ENCODE measurements around the gene BACH1.

The BACH1 gene

GRCh38 chr21:29330797-29331196, 32.1 kb downstream of the BACH1 start:
- no peak overlapping the region for H3K9ac ChIP-seq (ENCODE audit: low read length)
- H4K20me1 ChIP-seq (ENCODE audit: insufficient read depth, low read length): no peaks in the 10 kb centered on the region
- DNase-seq: no peak
- no peaks in the 10 kb centered on the region for H3K9me2 ChIP-seq (replicated peaks; ENCODE audit: insufficient read depth, low read length)
- H2AFZ ChIP-seq (ENCODE audit: low read length): no peak overlapping the region
- H3K27ac ChIP-seq (ENCODE audit: low read length): no peak overlapping the region
- 0 out of 2 replicates have a peak, but pooled peaks cover 5% of the 10 kb centered on the region for H3K36me3 ChIP-seq (replicated peaks; ENCODE audit: insufficient read depth, low read length)
- TF ChIP-seq, protein P1, sequence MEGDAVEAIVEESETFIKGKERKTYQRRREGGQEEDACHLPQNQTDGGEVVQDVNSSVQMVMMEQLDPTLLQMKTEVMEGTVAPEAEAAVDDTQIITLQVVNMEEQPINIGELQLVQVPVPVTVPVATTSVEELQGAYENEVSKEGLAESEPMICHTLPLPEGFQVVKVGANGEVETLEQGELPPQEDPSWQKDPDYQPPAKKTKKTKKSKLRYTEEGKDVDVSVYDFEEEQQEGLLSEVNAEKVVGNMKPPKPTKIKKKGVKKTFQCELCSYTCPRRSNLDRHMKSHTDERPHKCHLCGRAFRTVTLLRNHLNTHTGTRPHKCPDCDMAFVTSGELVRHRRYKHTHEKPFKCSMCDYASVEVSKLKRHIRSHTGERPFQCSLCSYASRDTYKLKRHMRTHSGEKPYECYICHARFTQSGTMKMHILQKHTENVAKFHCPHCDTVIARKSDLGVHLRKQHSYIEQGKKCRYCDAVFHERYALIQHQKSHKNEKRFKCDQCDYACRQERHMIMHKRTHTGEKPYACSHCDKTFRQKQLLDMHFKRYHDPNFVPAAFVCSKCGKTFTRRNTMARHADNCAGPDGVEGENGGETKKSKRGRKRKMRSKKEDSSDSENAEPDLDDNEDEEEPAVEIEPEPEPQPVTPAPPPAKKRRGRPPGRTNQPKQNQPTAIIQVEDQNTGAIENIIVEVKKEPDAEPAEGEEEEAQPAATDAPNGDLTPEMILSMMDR (IDR thresholded peaks at IDR 0.05; ENCODE audit: low read length): no peak
- TF ChIP-seq EZH2phosphoT487 (IDR thresholded peaks at IDR 0.05; ENCODE audit: low read length): no peak
- no peaks in the 10 kb centered on the region for H3K9me3 ChIP-seq (replicated peaks; ENCODE audit: insufficient read depth, low read length)
- H3K79me2 ChIP-seq (ENCODE audit: low read length): peaks cover 70% of the 10 kb centered on the region
- H3K4me2 ChIP-seq (ENCODE audit: low read depth, low read length): no peak overlapping the region
- H3K4me1 ChIP-seq (ENCODE audit: low read length): no peaks in the 10 kb centered on the region
- no peaks in the 10 kb centered on the region for H3K27me3 ChIP-seq (replicated peaks; ENCODE audit: insufficient read depth, low read length)
- no peaks in the 10 kb centered on the region for H3F3A ChIP-seq (ENCODE audit: insufficient read depth, low read length)
- no peak overlapping the region for H3K4me3 ChIP-seq (ENCODE audit: low read length)

GRCh38 chr21:29332461-29333362, 34.0 kb downstream of the BACH1 start:
- DNase-seq: no peak
- Histone ChIP-seq H3K79me2 (ENCODE audit: low read length) (peaks cover 69% of the 10 kb centered on the region), H4K20me1 (ENCODE audit: insufficient read depth, low read length) (no peaks in the 10 kb centered on the region), H3K4me2 (ENCODE audit: low read depth, low read length) (no peak overlapping the region), H3K9ac (ENCODE audit: low read length) (no peak overlapping the region), H3K9me2 (replicated peaks; ENCODE audit: insufficient read depth, low read length) (no peaks in the 10 kb centered on the region), H3K4me3 (ENCODE audit: low read length) (no peak overlapping the region), H2AFZ (ENCODE audit: low read length) (no peak overlapping the region), H3K27ac (ENCODE audit: low read length) (no peak overlapping the region), H3K36me3 (replicated peaks; ENCODE audit: insufficient read depth, low read length) (0 out of 2 replicates have a peak, but pooled peaks cover 5% of the 10 kb centered on the region), H3K4me1 (ENCODE audit: low read length) (no peaks in the 10 kb centered on the region), H3K27me3 (replicated peaks; ENCODE audit: insufficient read depth, low read length) (no peaks in the 10 kb centered on the region), H3K9me3 (replicated peaks; ENCODE audit: insufficient read depth, low read length) (no peaks in the 10 kb centered on the region), H3F3A (ENCODE audit: insufficient read depth, low read length) (no peaks in the 10 kb centered on the region)
- no peak for TF ChIP-seq EZH2phosphoT487 (IDR thresholded peaks at IDR 0.05; ENCODE audit: low read length)

DNA sequence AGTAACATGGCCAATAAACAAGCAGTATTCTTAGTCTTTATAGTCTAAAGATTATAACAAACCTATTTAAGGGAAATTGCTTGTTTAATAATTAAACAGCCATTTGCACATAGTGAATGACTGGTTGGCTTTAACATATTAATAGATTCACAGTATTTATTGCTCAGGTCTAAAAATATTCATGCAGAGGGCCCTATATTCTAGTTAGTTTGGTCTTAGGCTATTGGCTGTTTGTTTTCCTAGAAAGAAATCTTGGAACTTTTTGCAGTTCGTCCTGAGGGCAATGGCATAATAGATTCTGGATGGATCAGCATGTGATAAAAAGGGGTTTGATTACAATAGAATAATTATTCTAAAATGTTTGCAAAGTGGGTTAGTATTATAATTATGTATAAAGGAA, 34.7 kb downstream of the BACH1 start:
- no peaks in the 10 kb centered on the region for H3K4me1 ChIP-seq (ENCODE audit: low read length)
- H3K27me3 ChIP-seq (replicated peaks; ENCODE audit: insufficient read depth, low read length): no peaks in the 10 kb centered on the region
- H3K4me2 ChIP-seq (ENCODE audit: low read depth, low read length): no peak overlapping the region
- H3K79me2 ChIP-seq (ENCODE audit: low read length): peaks cover 66% of the 10 kb centered on the region
- TF ChIP-seq EZH2 (optimal IDR thresholded peaks at IDR 0.05; ENCODE audit: low read depth, low read length) (no peak), EZH2phosphoT487 (IDR thresholded peaks at IDR 0.05; ENCODE audit: low read length) (no peak)
- TF ChIP-seq, protein P1 (IDR thresholded peaks at IDR 0.05; ENCODE audit: low read length): no peak
- no peaks in the 10 kb centered on the region for H3K9me2 ChIP-seq (replicated peaks; ENCODE audit: insufficient read depth, low read length)
- 0 out of 2 replicates have a peak, but pooled peaks cover 5% of the 10 kb centered on the region for H3K36me3 ChIP-seq (replicated peaks; ENCODE audit: insufficient read depth, low read length)
- DNase-seq: no peak
- no peak overlapping the region for H2AFZ ChIP-seq (ENCODE audit: low read length)
- H3F3A ChIP-seq (ENCODE audit: insufficient read depth, low read length): no peaks in the 10 kb centered on the region
- no peaks in the 10 kb centered on the region for H4K20me1 ChIP-seq (ENCODE audit: insufficient read depth, low read length)
- H3K27ac ChIP-seq (ENCODE audit: low read length): no peak overlapping the region
- no peak overlapping the region for H3K4me3 ChIP-seq (ENCODE audit: low read length)
- H3K9me3 ChIP-seq (replicated peaks; ENCODE audit: insufficient read depth, low read length): no peaks in the 10 kb centered on the region
- H3K9ac ChIP-seq (ENCODE audit: low read length): no peak overlapping the region
